AG08395 (cell line): ENCODE data around the gene GTF2IRD1.
"Not testable (repeated sequence)": the region's sequence is repeated elsewhere in the genome, so short reads cannot be mapped to it uniquely, and the experiment has no call there.

Experiments
- DNase-seq: peaks from one replicate; pipeline ENCODE4 v3.0.0; 2012; ENCODE audit warnings: mixed read lengths, low spot score

Gene GTF2IRD1

DNA sequence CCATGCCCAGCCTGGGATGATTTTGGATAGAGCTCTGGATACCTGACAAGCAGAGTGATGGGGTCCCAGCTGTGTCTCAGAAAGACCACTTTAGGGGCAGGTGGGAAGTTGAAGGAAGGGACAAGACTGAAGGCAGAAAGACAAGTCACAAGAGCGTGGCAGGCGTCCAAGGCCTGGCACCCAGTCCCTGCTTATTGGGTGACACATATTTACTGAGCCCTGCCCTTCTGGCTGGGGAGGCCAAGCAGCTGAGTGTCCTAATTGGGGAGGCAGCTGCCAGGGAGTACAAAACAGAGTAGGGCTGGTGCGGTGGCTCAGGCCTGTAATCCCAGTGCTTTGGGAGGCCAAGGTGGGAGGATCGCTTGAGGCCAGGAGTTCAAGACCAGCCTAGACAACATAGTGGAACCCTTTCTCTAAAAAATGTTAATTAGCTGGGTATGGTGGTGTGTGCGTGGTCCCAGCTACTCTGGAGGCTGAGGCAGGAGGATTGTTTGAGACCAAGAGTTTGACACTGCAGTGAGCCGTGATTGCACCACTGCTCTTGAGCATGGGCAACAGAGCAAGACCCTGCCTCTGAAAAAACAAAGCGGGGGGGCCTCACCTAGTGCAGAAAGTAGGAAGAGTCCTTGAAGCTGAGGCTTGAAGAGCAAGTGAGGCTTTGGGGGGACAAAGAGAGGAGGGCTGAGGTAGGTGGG, 150.8 kb downstream of the GTF2IRD1 start:
- DNase-seq, result peak; percentile 43

DNA sequence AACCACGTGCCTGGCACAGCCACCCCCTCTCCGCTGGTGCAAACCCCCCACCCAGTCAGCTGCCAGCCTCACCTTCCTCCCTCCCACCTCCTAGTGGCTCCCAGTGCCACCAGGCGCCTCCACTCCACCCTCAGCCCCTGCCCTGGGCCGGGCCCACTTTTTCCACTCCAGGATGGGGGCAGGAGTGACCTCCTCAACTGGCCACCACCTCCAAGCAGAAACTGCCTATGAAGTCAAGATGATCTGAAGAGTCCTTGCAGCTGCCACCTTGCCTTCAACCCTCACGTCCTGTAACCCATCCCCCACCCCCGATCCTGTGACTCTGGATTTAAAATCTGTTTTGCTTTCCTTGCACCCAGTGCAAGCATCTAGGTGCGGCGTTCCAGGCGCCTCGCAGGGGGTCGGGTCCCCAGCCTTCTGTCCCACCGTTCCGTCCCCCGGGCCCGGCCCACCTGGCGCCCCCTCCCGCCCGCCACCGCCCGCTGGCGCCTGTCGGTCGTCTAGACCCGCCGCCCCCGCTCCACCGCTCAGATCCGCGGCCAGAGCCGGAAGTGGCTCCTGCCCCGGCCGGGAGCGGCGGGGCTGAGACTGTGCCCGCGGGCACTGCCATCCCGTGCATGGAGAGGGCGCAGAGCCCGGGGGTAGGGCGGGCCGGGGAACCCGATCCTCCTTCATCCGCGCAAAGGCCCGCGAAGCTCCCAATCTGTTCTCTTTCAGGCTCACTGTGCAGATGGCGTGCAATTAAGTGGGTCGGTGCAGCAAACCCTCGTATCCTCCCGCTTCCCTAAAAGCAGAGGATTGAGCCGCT, 152.6 kb downstream of the GTF2IRD1 start:
- DNase-seq, result peak; percentile 36

- DNase-seq, result no peak
Observed at GRCh38 chr7:74606909-74607510, 153.3 kb downstream of the GTF2IRD1 start.

DNA sequence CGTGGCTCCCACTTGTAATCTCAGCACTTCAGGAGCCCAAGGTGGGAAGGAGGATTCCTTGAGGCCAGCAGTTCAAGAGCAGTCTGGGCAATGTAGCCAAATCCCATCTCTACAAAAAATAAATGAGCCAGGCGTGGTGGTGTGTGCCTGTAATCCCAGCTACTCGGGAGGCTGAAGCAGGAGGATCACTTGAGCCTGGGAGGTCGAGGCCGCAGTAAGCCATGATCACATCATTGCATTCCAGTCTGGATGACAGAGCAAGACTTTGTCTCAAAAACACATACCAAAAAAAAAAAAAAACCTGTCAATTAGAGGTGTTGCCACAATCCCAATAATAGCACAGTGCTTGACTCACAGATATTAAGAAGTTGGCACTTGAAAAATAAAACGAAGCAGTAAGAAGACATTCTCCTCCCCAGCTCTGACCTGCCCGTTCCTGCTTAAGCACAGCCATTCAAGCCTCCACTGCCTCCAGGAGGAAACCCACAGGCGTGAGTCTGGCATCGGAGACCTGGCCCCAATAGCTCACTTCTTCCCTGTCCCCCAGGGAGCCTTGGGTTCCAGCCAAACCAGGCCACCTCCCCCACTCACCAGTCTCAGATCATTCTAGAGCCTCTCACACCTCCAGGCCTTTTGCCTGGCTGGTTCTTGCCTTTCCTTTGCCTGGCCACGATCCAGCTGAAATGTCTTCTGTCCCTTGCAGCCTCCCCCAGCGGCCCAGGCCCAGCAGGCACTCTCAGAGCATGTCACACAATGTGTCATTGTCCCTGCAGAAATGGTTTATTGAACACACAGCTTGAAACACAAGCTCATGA, 158.5 kb downstream of the GTF2IRD1 start:
- no peak for DNase-seq

DNA sequence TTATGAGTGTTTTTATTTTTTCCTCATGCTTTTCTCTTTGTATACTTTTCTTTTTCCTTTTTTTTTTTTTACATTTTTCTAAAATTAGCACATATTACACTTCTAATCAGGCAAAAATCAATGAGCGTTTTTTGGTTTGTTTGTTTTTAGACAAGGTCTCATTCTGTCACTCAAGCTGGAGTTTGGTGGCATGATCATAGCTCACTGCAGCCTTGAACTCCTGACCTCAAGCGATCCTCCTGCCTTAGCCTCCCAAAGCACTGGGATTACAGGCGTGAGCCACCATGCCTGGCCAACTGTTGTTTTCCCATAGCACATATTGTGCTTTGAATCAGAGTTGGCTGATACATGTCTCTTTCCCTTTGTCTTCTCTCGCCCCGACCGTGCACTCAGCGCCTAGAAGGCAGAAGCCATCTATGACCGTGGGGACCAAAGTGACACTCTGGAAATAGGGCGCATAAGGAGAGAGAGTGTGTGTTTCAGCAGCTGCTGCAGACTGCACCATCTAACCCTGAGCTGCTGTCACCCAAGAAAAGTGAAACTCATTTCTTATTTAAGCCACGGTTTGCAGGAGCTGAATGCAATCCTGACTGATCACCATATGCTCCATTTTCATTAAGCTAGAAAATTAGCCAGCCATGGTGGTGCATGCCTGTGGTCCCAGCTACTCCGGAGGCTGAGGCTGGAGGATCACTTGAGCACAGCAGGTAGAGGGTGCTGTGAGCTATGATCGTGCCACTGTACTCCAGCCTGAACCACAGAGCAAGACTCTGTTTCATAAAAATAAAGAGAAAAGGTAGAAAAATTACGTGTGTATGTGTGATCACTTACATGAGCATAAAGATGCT, 162.5 kb downstream of the GTF2IRD1 start:
- no peak for DNase-seq

DNA sequence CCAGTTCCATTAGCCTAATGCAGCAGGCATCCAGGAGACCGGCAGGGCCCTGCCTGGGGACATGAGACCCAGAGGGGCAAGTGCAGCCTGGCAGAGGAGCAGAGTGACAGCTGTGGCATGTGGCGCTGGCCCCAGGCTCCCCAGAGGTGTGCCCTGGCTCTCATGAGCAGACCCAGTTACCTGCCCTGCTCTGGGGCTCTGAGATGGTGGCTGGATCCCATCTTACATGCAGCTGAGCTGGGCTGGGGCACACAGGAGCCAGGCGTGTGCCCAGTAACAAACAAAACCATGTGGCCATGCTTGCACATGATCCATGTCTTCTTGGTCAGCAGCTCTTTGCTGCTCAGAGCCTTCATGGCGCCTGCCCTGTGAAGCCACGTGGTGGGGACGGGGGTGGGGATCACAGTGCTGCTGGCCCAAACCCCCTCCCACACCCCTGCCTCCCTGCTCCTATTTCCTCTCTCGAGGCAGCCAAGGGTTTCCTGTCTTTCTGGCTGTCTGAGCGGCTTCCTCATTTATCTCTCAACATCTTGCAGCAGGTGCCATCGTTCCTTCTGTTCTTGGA, 163.6 kb downstream of the GTF2IRD1 start:
- DNase-seq, result no peak

GRCh38 chr7:74619235-74619860, 165.6 kb downstream of the GTF2IRD1 start:
- no peak for DNase-seq

DNA sequence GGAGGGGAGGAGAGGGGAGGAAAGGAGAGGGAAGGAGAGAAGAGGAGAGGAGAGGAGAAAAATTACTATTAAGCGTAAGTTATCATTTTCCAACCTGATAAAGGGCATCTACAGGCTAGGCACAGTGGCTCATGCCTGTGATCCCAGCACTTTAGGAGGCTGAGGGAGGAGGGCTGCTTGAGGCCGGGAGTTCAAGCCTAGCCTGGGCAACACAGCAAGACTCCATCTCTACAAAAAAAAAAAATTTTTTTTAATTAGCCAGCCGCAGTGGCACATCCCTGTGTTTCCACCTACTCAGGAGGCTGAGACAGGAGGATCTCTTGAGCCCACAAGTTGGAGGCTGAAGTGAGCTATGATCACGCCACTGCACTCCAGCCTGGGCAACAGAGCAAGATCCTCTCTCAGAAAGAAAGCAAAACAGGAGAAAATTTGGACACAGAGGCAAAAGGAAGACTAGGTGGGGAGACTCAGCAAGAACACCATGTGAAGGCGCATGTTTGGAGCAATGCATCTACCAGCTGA, 168.6 kb downstream of the GTF2IRD1 start:
- DNase-seq, result no peak

GRCh38 chr7:74623135-74623534, 169.4 kb downstream of the GTF2IRD1 start:
- no peak for DNase-seq

DNA sequence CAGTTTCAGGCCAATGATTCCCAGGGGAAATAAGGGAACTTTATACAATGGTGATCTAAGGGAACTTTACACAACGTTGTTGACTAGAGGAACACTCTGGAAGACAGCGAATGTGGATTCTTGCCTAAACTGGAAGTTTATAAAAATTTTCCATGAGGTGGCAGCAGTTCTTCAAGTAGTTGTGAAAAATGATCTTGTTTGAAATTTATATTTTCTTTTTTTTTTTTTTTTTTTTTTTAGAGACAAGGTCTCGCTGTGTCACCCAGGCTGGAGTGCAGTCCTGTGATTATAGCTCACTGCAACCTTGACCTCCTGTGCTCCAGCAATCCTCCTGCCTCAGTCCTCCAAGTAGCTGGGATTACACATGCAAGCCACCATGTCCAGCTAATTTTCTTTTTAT, 171.7 kb downstream of the GTF2IRD1 start:
- peak; percentile 35 for DNase-seq

GRCh38 chr7:74627661-74628411, 174.1 kb downstream of the GTF2IRD1 start:
- peak; percentile 62 for DNase-seq

- DNase-seq, result no peak
Observed at GRCh38 chr7:74632505-74632904, 178.8 kb downstream of the GTF2IRD1 start.

DNA sequence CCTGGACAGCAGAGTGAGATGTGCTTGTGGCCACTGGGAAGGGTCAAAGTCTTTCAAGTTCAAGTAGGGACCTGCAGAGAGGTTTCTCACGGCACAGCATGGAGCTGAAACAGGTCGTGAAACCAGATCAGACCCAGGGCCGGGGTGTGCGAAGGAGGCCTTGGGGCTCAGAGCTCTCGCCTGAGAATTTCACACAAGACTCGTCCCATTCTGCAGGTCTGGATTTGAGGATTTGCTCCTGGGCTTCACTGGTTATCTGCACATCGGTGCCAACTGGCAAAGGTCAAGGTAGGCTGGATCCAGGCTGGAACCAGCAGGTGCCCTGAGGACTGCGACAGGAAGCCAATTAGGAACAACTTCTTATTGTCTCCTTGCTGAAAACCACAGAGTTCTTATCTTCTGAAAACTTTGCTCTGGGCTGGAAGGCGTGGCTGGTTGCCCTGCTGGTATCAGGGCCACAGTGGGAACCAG, 179.8 kb downstream of the GTF2IRD1 start:
- no peak for DNase-seq

DNA sequence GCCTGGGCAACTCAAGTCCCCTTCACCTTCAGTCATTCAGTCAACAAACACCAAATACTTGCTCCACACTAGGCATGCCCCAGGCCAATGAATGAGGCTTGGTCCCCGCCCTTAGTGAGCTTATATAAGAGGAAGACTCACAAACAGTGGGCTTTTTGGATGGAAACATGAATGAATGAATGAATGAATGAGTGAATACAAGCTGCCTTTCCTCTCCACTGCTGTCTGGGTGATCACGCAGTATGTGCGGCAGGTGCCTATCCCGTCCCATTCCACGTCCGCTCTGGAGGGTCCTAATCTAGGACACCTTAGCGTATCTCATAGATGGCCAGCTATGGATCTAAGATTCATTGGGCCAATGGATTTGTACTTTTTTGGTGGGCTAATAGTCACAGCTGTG, 184.0 kb downstream of the GTF2IRD1 start:
- no peak for DNase-seq

DNA sequence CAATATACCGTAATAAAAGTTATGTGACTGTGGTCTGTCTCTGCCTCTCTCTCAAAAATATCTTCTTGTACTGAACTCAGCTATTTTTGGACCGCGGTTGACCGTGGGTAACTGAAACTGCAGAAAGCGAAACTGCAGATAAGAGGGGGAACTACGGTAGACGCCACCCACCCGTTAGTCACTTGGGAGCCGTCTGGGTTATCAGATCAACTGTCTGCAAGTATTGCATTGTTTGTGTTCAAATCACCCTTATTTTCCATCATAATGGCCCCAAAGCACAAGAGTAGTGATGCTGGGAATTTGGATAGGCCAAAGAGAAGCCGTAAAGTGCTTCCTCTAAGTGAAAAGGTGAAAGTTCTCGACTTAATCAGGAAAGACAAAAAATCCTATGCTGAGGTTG, 196.3 kb downstream of the GTF2IRD1 start:
- not testable (repeated sequence) for DNase-seq

- DNase-seq, result not testable (repeated sequence)
Observed at GRCh38 chr7:74650493-74651132, 196.9 kb downstream of the GTF2IRD1 start.

DNA sequence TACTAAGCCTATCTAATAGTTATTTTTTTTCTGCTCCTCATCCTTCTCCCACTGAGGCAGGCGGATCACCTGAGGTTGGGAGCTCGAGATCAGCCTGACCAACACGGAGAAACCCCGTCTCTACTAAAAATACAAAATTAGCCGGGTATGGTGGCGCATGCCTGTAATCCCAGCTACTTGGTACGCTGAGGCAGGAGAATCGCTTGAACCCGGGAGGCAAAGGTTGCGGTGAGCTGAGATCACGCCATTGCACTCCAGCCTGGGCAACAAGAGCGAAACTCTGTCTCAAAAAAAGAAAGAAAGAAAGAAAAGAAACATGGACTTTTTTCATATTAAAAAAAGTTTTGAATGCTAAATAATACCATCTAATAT, 197.4 kb downstream of the GTF2IRD1 start:
- DNase-seq, result not testable (repeated sequence)
